ENCODE results near the gene ENOX1. TPM values are rescaled to one million over a fixed set of nuclear protein-coding genes. Genes with fewer than 3 reads are reported as not detected.
A peak's percentile ranks its signal among the peaks of the same experiment; 100 is the strongest.

The ENOX1 gene
- total RNA-seq, 1 donor from 2014 or later = 8.7 TPM

- no peaks in the 10 kb centered on the region for H3K36me3 Mint-ChIP-seq (ENCODE audit: unreplicated experiment)
- DNase-seq = no peak
- H3K4me3 Mint-ChIP-seq (ENCODE audit: unreplicated experiment) = no peak overlapping the region
- H3K4me1 Mint-ChIP-seq (ENCODE audit: low read depth, unreplicated experiment) = peaks cover 6% of the 10 kb centered on the region
- H3K27me3 Mint-ChIP-seq (ENCODE audit: unreplicated experiment) = no peaks in the 10 kb centered on the region
- no peaks in the 10 kb centered on the region for H3K9me3 Mint-ChIP-seq (ENCODE audit: unreplicated experiment)
- no peak for TF ChIP-seq CTCF (IDR thresholded peaks at IDR 0.05; ENCODE audit: partially characterized antibody, unreplicated experiment)
- no peak overlapping the region for H3K27ac Mint-ChIP-seq (ENCODE audit: unreplicated experiment)
Measured at GRCh38 chr13:43390619-43391018, 396.2 kb downstream of the ENOX1 start.

GRCh38 chr13:43389983-43390382 lies 396.8 kb downstream of the ENOX1 start:
- H3K36me3 Mint-ChIP-seq (ENCODE audit: unreplicated experiment) = no peaks in the 10 kb centered on the region
- no peak overlapping the region for H3K27ac Mint-ChIP-seq (ENCODE audit: unreplicated experiment)
- peaks cover 6% of the 10 kb centered on the region for H3K4me1 Mint-ChIP-seq (ENCODE audit: low read depth, unreplicated experiment)
- TF ChIP-seq CTCF (IDR thresholded peaks at IDR 0.05; ENCODE audit: partially characterized antibody, unreplicated experiment) = no peak
- no peaks in the 10 kb centered on the region for H3K27me3 Mint-ChIP-seq (ENCODE audit: unreplicated experiment)
- no peaks in the 10 kb centered on the region for H3K9me3 Mint-ChIP-seq (ENCODE audit: unreplicated experiment)
- no peak for DNase-seq
- H3K4me3 Mint-ChIP-seq (ENCODE audit: unreplicated experiment) = no peak overlapping the region

- Mint-ChIP-seq H3K36me3 (ENCODE audit: unreplicated experiment) (no peaks in the 10 kb centered on the region), H3K27me3 (ENCODE audit: unreplicated experiment) (no peaks in the 10 kb centered on the region), H3K4me3 (ENCODE audit: unreplicated experiment) (no peak overlapping the region), H3K27ac (ENCODE audit: unreplicated experiment) (no peak overlapping the region), H3K9me3 (ENCODE audit: unreplicated experiment) (no peaks in the 10 kb centered on the region), H3K4me1 (ENCODE audit: low read depth, unreplicated experiment) (peaks cover 6% of the 10 kb centered on the region)
- TF ChIP-seq CTCF (IDR thresholded peaks at IDR 0.05; ENCODE audit: partially characterized antibody, unreplicated experiment) = no peak
- no peak for DNase-seq
Measured at GRCh38 chr13:43389573-43389972, 397.2 kb downstream of the ENOX1 start.

- H3K4me3 Mint-ChIP-seq (ENCODE audit: unreplicated experiment) = no peak overlapping the region
- H3K9me3 Mint-ChIP-seq (ENCODE audit: unreplicated experiment) = no peaks in the 10 kb centered on the region
- H3K27ac Mint-ChIP-seq (ENCODE audit: unreplicated experiment) = peak overlapping the region; percentile 56
- peaks cover 6% of the 10 kb centered on the region for H3K4me1 Mint-ChIP-seq (ENCODE audit: low read depth, unreplicated experiment)
- H3K27me3 Mint-ChIP-seq (ENCODE audit: unreplicated experiment) = no peaks in the 10 kb centered on the region
- no peak for TF ChIP-seq CTCF (IDR thresholded peaks at IDR 0.05; ENCODE audit: partially characterized antibody, unreplicated experiment)
- no peak for DNase-seq
- H3K36me3 Mint-ChIP-seq (ENCODE audit: unreplicated experiment) = no peaks in the 10 kb centered on the region
Measured at GRCh38 chr13:43388282-43389034, 398.3 kb downstream of the ENOX1 start.

GRCh38 chr13:43387880-43388279 lies 398.9 kb downstream of the ENOX1 start:
- no peak for DNase-seq
- no peak for TF ChIP-seq CTCF (IDR thresholded peaks at IDR 0.05; ENCODE audit: partially characterized antibody, unreplicated experiment)
- no peaks in the 10 kb centered on the region for H3K27me3 Mint-ChIP-seq (ENCODE audit: unreplicated experiment)
- no peak overlapping the region for H3K27ac Mint-ChIP-seq (ENCODE audit: unreplicated experiment)
- H3K4me1 Mint-ChIP-seq (ENCODE audit: low read depth, unreplicated experiment) = peaks cover 6% of the 10 kb centered on the region
- H3K36me3 Mint-ChIP-seq (ENCODE audit: unreplicated experiment) = no peaks in the 10 kb centered on the region
- no peak overlapping the region for H3K4me3 Mint-ChIP-seq (ENCODE audit: unreplicated experiment)
- no peaks in the 10 kb centered on the region for H3K9me3 Mint-ChIP-seq (ENCODE audit: unreplicated experiment)
